HEK293 (cell line): ENCODE data around the gene RPS14.
A peak's percentile ranks its signal among the peaks of the same experiment; 100 is the strongest.

Experiments
- CTCF ChIA-PET: fragments of 350-600 bp; formaldehyde crosslinking; extraction: SDS; loops from one replicate; lab custom pipeline; 2021; ENCODE audit warnings: antibody characterized with exemption; lab: Yijun Ruan, JAX
- POLR2A ChIA-PET: fragments of 300-600 bp; formaldehyde crosslinking; extraction: SDS; loops from one replicate; lab custom pipeline; 2020; ENCODE audit warnings: antibody characterized with exemption, inconsistent platforms; lab: Yijun Ruan, JAX
- H3K27ac ChIP-seq: fragments of 200-500 bp; sonication (Bioruptor generic); 2 replicates; pipeline ENCODE4 v1.5.1; 2014; ENCODE audit warnings: low read depth, low read length, control low read depth, inconsistent platforms; ENCODE audit errors: extremely low read depth
- H3K36me3 ChIP-seq, 2 experiments: fragments of 200-500 bp in 1 of 2; sonication (Bioruptor generic) in 1 of 2; 1 replicate in 1 of 2; 2 replicates in 1 of 2; pipeline ENCODE4 v1.5.1; 2014 to 2017; ENCODE audit warnings: inconsistent platforms in 2 of 2, low read length in 2 of 2; ENCODE audit not compliant: control insufficient read depth in 2 of 2, insufficient read depth in 1 of 2
- H3K4me1 ChIP-seq: fragments of 200-500 bp; sonication (Bioruptor generic); 2 replicates; pipeline ENCODE4 v1.5.1; 2014; ENCODE audit warnings: mild to moderate bottlenecking, low read length, inconsistent platforms; ENCODE audit not compliant: control insufficient read depth, insufficient read depth
- H3K4me3 ChIP-seq: 2 replicates; pipeline ENCODE4 v1.5.1; 2011; ENCODE audit warnings: low read depth, mild to moderate bottlenecking, control low read depth, low read length, moderate library complexity
- H3K9me3 ChIP-seq: fragments of 200-500 bp; sonication (Bioruptor generic); 2 replicates; pipeline ENCODE4 v1.5.1; 2014; ENCODE audit warnings: low read depth, low read length, inconsistent platforms; ENCODE audit not compliant: control insufficient read depth, insufficient read depth
- GLI4 ChIP-seq: fragments of 450-650 bp; formaldehyde crosslinking; IDR thresholded peaks from 2 replicates; pipeline ENCODE4 v1.5.1; 2016; ENCODE audit warnings: missing biosample characterization, missing genetic modification characterization
- GLIS1 ChIP-seq: fragments of 450-650 bp; formaldehyde crosslinking; IDR thresholded peaks from 2 replicates; pipeline ENCODE4 v1.5.1; 2016; ENCODE audit warnings: missing biosample characterization, missing genetic modification characterization
- IKZF3 ChIP-seq: fragments of 450-650 bp; IDR thresholded peaks from 2 replicates; pipeline ENCODE4 v1.5.0; 2018; ENCODE audit warnings: missing biosample characterization, mild to moderate bottlenecking, missing genetic modification characterization, moderate library complexity
- KLF7 ChIP-seq: fragments of 450-650 bp; formaldehyde crosslinking; IDR thresholded peaks from 2 replicates; pipeline ENCODE4 v1.5.1; 2016; ENCODE audit warnings: missing biosample characterization, missing genetic modification characterization, borderline replicate concordance
- KLF9 ChIP-seq: fragments of 450-650 bp; formaldehyde crosslinking; IDR thresholded peaks from 2 replicates; pipeline ENCODE4 v1.5.1; 2016; ENCODE audit warnings: missing biosample characterization, missing genetic modification characterization, low read depth
- PRDM10 ChIP-seq: fragments of 450-650 bp; formaldehyde crosslinking; IDR thresholded peaks from 2 replicates; pipeline ENCODE4 v1.5.1; 2016; ENCODE audit warnings: missing biosample characterization, missing genetic modification characterization
- SP7 ChIP-seq: fragments of 450-650 bp; formaldehyde crosslinking; IDR thresholded peaks from 2 replicates; pipeline ENCODE4 v1.5.1; 2016; ENCODE audit warnings: missing biosample characterization, missing genetic modification characterization
- YY2 ChIP-seq: fragments of 450-650 bp; formaldehyde crosslinking; IDR thresholded peaks from 2 replicates; pipeline ENCODE4 v1.5.1; 2016; ENCODE audit warnings: missing biosample characterization, missing genetic modification characterization
- ZBTB17 ChIP-seq: fragments of 450-650 bp; formaldehyde crosslinking; IDR thresholded peaks from 2 replicates; pipeline ENCODE4 v1.5.1; 2016; ENCODE audit warnings: missing biosample characterization, missing genetic modification characterization
- ZBTB26 ChIP-seq: fragments of 450-650 bp; formaldehyde crosslinking; optimal IDR thresholded peaks from 2 replicates; pipeline ENCODE3; 2016; ENCODE audit warnings: missing biosample characterization, mild to moderate bottlenecking, missing genetic modification characterization
- ZIC2 ChIP-seq: fragments of 450-650 bp; formaldehyde crosslinking; IDR thresholded peaks from 2 replicates; pipeline ENCODE4 v1.5.1; 2016; ENCODE audit warnings: missing biosample characterization, missing genetic modification characterization
- ZNF112 ChIP-seq: fragments of 450-650 bp; formaldehyde crosslinking; IDR thresholded peaks from 2 replicates; pipeline ENCODE4 v1.5.0; 2017; ENCODE audit warnings: missing biosample characterization, missing genetic modification characterization
- ZNF18 ChIP-seq: fragments of 450-650 bp; formaldehyde crosslinking; IDR thresholded peaks from 2 replicates; pipeline ENCODE4 v1.5.1; 2016; ENCODE audit warnings: missing biosample characterization, missing genetic modification characterization
- ZNF2 ChIP-seq: fragments of 450-650 bp; formaldehyde crosslinking; IDR thresholded peaks from 2 replicates; pipeline ENCODE4 v1.5.1; 2016; ENCODE audit warnings: missing biosample characterization, missing genetic modification characterization
- ZNF223 ChIP-seq: fragments of 450-650 bp; formaldehyde crosslinking; IDR thresholded peaks from 2 replicates; pipeline ENCODE4 v1.5.1; 2016; ENCODE audit warnings: missing biosample characterization, missing genetic modification characterization
- ZNF266 ChIP-seq: fragments of 450-650 bp; formaldehyde crosslinking; IDR thresholded peaks from 2 replicates; pipeline ENCODE4 v1.5.1; 2016; ENCODE audit warnings: missing biosample characterization, missing genetic modification characterization, low read depth
- ZNF366 ChIP-seq: fragments of 450-650 bp; formaldehyde crosslinking; conservative IDR thresholded peaks from 2 replicates; pipeline ENCODE4 v1.5.1; 2016; ENCODE audit warnings: missing biosample characterization, missing genetic modification characterization
- ZNF423 ChIP-seq: fragments of 450-650 bp; formaldehyde crosslinking; IDR thresholded peaks from 2 replicates; pipeline ENCODE4 v1.5.1; 2016; ENCODE audit warnings: missing biosample characterization, missing genetic modification characterization
- ZNF610 ChIP-seq: fragments of 450-650 bp; formaldehyde crosslinking; IDR thresholded peaks from 2 replicates; pipeline ENCODE4 v1.5.1; 2016; ENCODE audit warnings: missing biosample characterization, missing genetic modification characterization, borderline replicate concordance
- ZNF629 ChIP-seq: fragments of 450-650 bp; formaldehyde crosslinking; IDR thresholded peaks from 2 replicates; pipeline ENCODE4 v1.5.1; 2017; ENCODE audit warnings: missing biosample characterization, missing genetic modification characterization

RPS14 gene

GRCh38 chr5:150440948-150441812 is 8.4 kb downstream of the RPS14 start (continued):
- TF ChIP-seq ZNF18 (tag by site-specific recombination) = 0 out of 2 replicates have a peak, but pooled peaks have one; percentile 22
- TF ChIP-seq ZNF223 = no peak
- TF ChIP-seq SP7 = 0 out of 2 replicates have a peak, but pooled peaks have one; percentile 17
- peak; percentile 73 for TF ChIP-seq GLIS1
- TF ChIP-seq ZNF2 (tag by site-specific recombination) = peak; percentile 24; the same call in 1 of the 2 replicates
- no peak for TF ChIP-seq ZNF266 (tag by site-specific recombination)
- peak; percentile 81 for TF ChIP-seq ZIC2 (tag by site-specific recombination)
- peak; percentile 52; the same call in 1 of the 2 replicates for TF ChIP-seq ZNF423
- TF ChIP-seq ZBTB17 (tag by site-specific recombination) = peak; percentile 88
- peak; percentile 53; the same call in 1 of the 2 replicates for TF ChIP-seq ZNF610 (tag by site-specific recombination)
- no peak for TF ChIP-seq YY2 (tag by site-specific recombination)
- no peak for TF ChIP-seq GLI4 (tag by site-specific recombination)
- TF ChIP-seq ZBTB26 = no peak
- TF ChIP-seq ZNF629 (tag by site-specific recombination) = peak; percentile 50
- peak; percentile 89; the same call in 1 of the 2 replicates for TF ChIP-seq KLF7
- 0 out of 2 replicates have a peak, but pooled peaks have one; percentile 17 for TF ChIP-seq IKZF3 (tag by site-specific recombination)

- Histone ChIP-seq H3K27ac (no peak overlapping the region), H3K4me1 (peaks cover 3% of the 10 kb centered on the region; the same call in 1 of the 2 replicates), H3K9me3 (no peaks in the 10 kb centered on the region), H3K4me3 (no peak overlapping the region), H3K36me3 (peaks cover 0 to 10% of the 10 kb centered on the region in 2 experiments; a peak in 1 of 3 replicates)
- POLR2A ChIA-PET = interaction anchor here (0.7 to 1.6 kb wide), 2 partner anchors 11 to 96 kb away, joined by 4 to 7 read pairs; no protein-coding TSS in a partner anchor
- CTCF ChIA-PET = interaction anchor here (0.6 to 0.7 kb wide), 4 partner anchors 21 to 1969 kb away, joined by 3 to 4 read pairs (median 3); no protein-coding TSS in a partner anchor
- no peak for TF ChIP-seq ZNF112
- TF ChIP-seq PRDM10 = peak; percentile 54
- no peak for TF ChIP-seq KLF9 (tag by site-specific recombination)
- TF ChIP-seq ZNF366 (tag by site-specific recombination) = peak; percentile 97
- peak; percentile 64 for TF ChIP-seq IKZF3 (tag by site-specific recombination)
Observed at GRCh38 chr5:150438873-150439546, 10.5 kb downstream of the RPS14 start.
